ENCODE measurements around the gene RPL36.

RPL36 gene

DNA sequence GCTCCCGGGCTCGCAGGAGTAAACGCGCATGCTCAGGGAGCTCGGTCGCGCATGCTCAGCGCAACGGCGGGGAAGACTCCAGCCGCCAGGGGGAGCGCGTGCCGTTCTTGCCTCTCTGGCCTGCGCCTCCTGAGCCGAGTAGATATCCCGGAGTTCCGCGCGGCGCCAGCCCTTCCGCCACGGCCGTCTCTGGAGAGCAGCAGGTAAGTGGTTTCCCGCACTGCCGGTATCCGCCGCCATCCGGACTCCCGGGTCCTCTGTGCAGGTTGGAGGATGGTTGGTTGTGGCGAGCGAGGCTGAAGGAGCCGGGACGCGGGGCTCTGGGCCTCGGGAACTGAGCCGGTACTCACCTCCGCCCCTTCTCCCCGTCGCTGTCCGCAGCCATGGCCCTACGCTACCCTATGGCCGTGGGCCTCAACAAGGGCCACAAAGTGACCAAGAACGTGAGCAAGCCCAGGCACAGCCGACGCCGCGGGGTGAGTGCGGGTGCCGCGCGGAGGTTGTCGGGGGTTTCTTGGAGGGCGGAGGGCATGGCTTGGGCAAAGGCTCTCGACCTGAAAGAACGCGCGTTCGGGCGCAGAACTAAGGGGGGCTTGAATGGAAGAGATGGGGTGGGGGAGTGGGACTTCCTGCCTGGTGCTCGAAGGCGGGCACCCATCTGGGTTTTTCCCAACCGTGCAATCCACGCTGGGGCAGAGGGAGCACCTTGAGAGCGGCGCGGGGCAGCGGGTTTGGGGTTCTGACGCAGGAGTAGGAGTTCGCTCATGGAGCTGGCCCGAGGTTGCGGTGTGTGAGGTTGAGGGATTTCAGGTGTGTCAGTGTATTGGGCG is at the start of gene RPL36:
RPL36 (plus strand) TSS at position 171 of the 830 bp plus-strand sequence; CDS start at position 384, 213 bp downstream.
- peak; percentile 98 for DNase-seq

DNA sequence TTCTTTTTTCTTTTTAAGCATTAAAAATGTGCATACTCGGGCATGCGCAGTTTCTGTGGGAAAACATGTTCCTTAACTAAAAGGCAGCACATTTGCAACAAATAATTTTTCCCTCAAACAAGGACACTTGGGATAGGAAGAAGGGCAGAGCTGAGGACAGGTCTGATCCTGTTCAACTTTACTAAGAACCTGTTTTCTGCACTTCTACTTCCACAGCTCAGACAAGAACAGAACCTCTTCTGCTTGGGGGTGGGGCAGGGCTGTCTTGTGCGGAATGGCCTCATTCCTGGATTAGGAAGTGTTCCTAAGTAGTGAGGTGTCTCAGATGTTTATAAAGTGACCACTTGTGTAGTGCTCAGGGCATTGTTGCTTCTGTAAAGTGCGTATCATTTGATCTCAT is 48.9 kb upstream of the RPL36 start:
- DNase-seq = no peak

- DNase-seq = no peak
Observed at GRCh38 chr19:5642204-5642603, 47.9 kb upstream of the RPL36 start.

GRCh38 chr19:5643060-5643459 is 47.0 kb upstream of the RPL36 start:
- DNase-seq = no peak

- no peak for DNase-seq
Observed at GRCh38 chr19:5644037-5644436, 46.1 kb upstream of the RPL36 start.

DNA sequence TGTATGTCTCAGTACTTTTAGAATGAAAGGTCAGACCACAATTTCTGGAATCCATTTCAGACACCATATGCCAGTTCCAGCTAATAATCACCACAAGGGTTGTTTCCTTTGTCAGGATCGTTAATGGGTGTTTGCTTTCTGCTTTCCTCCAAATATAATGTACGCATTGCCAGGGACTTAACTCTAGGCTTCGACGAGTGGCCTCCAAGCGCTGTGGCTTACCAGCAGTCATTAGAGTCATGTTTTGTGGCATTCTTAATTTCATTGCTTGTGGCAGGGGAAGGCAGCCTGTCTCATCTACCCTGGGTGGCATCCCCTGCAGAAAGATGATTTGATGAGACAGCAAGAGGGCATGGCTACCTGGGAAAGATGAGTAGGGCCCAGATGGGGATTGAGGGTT is 44.7 kb upstream of the RPL36 start:
- DNase-seq = peak; percentile 6

GRCh38 chr19:5646703-5647102 is 43.4 kb upstream of the RPL36 start:
- no peak for DNase-seq

DNA sequence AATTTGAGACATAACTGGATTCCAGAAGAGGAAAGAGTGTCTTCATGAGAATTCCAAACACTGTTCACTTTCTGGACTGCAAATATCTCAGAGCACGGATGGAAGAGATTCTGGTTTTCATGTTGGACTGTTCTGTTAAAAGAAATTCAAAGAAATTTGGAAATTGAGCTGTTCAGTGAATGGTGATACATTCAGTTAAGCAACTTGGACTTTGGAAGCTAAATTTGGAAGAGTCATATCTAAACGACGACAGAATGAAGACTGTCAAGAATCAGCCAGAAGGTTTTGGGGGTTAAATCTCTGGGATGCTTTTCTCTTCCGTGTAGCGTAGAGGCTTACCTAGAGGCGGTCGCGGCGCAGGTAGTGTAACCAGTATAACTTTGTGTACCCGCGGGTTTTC is 41.6 kb upstream of the RPL36 start:
- no peak for DNase-seq

DNA sequence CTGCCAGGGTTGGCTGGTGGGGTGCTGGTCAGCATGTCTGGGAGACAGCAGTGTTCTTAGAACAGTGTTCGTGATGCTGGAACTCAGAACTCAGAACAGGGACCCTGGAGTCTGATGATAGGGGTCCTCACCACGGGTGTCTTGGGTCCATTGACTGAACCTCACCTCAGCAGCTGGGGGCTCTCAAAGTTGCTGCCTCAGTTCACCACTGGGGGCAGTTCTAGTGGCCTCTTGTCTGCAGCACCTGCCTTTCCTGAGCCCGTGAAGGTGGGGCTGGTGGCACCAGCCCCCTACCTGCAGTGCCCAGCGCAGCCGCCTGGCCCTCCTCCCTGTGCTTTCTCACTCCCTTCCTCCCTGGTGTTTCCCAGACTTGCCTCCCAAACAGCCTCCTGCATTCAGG is 38.7 kb upstream of the RPL36 start:
- DNase-seq = no peak

DNA sequence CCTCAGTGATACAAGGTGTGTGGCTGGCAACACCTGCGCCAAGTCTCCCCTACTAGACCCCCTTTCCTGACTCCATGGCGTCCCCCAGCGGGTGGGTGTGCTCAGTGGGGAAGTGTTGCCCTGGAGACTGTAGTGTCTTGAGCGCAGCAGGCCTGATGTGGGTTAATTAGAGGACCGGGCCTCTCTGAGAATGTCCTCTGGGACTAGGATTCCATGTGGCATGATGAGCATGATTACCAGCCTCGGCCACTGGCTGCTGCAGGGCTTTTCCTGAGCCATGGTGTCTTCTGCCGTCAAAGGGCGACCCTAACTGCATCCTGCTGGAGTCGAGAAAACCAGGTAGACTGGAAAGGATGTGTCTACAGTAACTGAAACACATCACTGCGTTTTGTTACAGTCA is 37.8 kb upstream of the RPL36 start:
- no peak for DNase-seq

DNA sequence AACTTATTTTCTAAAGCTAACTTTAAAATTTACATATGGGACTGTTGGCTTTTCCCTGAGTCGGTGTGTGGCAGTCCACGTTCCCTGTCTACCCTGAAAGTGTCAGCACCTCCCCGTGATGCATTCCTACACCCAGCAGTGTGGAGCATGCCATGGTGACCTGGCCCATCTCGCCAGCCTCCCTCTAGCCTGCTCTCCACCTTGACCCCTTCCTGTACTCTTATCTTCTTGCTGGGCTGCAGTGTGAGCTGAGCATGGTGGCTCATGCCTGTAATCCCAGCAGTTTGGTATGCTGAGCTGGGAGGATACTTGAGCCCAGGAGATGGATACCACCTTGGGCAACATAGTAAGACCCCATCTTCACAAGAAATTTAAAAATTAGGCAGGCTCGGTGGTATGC is 35.2 kb upstream of the RPL36 start:
- DNase-seq = no peak

DNA sequence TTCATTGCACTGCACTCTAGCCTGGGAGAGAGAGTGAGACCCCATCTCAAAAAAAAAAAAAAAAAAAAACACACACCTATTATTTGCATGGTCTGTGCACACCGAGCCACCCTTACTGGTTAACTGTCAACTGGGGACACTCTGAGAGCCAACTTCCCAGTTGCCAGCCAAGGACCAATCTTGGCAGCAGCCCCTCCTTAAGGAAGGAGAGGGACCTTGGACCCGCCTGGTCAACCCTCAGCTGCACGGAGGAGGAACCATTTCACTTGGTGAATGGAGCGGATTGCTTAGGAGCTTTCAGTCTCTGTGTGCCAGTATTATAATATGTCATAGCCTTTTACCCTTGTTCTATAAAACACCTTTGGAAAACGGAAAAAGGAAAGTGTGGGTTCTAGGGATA is 34.7 kb upstream of the RPL36 start:
- DNase-seq = no peak

DNA sequence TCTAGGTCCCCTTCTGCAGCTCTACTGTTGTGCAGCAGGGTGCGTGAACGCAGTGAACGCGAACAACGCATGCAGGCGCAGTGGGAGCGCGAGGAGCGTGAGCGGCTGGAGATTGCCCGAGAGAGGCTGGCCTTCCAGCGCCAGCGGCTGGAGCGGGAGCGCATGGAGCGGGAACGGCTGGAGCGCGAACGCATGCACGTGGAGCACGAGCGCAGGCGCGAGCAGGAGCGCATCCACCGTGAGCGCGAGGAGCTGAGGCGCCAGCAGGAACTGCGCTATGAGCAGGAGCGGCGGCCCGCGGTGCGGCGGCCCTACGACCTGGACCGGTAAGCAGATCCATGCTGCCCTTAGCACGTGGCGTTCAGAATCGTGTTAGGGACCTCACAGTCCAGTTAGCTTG is 28.6 kb upstream of the RPL36 start:
- no peak for DNase-seq

DNA sequence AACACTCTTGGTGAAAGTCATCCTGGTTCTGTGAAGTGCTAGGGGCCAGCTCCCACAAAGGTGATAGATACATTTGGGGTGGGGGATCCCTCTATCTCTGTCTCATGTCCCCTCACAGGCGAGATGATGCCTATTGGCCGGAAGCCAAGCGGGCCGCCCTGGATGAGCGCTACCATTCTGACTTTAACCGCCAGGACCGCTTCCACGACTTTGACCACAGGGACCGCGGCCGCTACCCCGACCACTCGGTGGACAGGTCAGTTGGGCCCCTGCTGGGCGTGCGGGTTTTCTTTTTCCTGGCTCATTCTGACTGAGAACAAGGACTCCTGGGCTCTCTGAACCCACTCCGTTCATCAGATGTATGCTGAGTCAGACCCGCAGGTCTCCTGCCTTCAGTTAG is 26.2 kb upstream of the RPL36 start:
- DNase-seq = no peak

- no peak for DNase-seq
Observed at GRCh38 chr19:5664515-5664914, 25.6 kb upstream of the RPL36 start.

DNA sequence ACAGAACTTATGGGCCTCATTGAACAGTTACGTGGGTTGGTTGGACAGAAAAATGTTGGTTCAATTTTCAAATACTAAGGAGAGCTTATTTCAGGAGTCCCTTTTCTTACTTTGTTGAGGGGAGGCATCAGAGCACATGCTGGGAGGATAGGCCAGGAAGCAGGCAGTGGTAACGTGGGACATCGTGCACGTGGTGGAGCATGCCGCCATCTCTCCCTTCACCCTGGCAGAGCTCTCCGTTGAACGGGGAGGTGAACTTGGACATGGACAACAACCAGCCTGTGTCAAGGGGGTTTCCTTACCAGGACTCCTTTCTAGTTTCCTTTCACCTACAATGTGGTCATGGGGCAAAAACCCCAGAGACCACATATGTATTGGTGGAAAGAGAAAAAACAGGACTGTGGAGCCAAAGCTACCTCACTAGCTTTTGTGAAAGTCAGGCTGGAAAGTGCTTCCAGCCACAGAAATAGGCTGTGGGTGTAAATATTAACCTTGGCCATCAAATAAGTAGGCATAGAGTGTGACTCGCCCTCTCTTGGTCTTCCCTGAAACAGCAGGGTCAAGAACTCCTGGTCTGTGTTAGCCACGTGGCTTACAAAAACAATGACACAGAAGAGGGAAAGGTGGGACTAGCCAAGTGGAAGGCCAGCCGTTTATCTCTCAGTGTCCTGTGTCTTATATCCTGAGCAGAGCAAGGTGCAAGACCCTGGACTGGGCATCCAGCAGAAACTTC is 24.1 kb upstream of the RPL36 start:
- DNase-seq = no peak

- DNase-seq = no peak
Observed at GRCh38 chr19:5666921-5667610, 23.0 kb upstream of the RPL36 start.

DNA sequence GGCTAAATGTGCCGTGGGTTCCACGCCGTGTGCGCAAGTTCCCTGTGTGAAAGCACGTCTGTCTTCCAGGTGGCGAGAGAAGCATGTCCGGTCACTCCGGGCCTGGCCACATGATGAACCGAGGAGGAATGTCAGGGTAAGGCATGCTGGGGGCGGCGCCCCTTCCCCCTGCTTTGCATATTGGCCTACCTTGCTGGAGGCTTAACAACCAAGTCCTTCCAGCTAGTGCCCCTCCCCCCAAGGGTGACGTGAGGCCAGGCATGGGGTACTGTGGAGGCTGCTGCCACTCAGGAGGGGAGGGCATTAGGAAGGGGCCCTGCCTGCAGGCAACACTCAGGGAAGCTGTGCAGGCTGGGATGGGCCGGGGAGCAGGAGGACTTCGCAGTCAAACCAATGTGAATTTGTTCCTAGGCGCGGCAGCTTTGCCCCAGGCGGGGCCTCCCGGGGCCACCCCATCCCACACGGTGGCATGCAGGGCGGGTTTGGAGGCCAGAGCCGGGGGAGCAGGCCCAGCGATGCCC is 22.3 kb upstream of the RPL36 start:
- no peak for DNase-seq

GRCh38 chr19:5669212-5669611 is 20.9 kb upstream of the RPL36 start:
- no peak for DNase-seq

- no peak for DNase-seq
Observed at GRCh38 chr19:5671600-5671999, 18.5 kb upstream of the RPL36 start.

DNA sequence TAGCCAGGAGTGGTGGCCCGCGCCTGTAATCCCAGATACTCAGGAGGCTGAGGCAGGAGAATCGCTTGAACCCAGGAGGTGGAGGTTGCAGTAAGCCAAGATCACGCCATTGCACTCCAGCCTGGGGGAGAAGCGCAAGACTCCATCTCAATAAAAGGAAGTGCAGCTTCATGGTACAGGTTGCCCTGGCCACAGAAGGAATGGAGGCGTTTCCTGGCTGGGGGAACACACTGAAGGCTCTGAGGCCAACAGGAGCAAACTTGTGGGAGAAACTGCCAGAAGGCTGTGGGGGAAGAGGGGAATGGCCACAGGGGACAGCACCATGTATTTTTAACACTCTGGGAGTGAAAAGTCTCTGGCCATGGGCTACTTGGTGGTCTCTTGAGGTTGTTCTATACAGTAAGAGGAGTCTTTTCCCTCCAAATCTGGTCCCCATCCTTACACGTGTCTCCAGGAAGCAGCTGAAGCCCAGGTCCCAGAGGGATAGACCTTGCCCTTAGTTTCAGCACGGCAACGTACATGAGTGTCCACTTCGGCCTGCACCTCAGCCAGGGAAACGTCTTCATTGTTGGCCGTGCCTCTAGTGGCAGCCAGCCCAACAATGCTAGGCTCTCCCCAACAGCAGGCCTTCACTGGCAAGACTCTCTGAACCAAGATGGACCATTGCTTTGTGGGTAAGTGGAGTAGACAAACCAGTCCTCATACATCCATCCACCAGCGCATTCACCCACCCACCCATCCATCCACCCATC is 17.2 kb upstream of the RPL36 start:
- DNase-seq = no peak

GRCh38 chr19:5673752-5674151 is 16.3 kb upstream of the RPL36 start:
- DNase-seq = no peak

DNA sequence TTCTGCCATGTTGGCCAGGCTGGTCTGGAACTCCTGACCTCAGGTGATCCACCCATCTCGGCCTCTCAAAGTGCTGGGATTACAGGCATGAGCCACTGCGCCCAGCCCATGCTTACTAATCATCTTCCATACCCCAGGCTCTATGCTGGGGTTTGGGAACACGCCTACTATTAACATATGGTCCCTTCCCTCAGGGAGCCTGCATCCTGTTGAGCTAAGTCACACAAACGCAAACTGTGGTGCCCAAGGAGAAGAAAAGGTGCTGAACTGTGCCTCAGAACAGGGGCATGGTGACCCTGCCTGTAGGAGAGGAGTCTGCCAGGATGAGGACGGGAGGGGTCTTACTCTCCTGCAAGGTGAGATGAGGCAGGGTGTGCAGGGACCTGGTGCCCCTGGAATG is 15.4 kb upstream of the RPL36 start:
- DNase-seq = no peak

Data from NCI-H510A treated with DMSO at 0.1 percent for 48 hours (cell line).